ENCODE measurements around the gene PAXX. TPM values are rescaled to one million over a fixed set of nuclear protein-coding genes. Genes with fewer than 3 reads are reported as not detected.

Gene PAXX
- total and polyA plus RNA-seq, 9 of the 15 experiments (the other 6 are each of a cell fraction or from before 2014, with no cell fraction given), result 1.2 to 175 (median 38.5) TPM

- no peak for TF ChIP-seq ZBTB1 (CRISPR knock-in tag; IDR thresholded peaks at IDR 0.05; ENCODE audit: borderline replicate concordance, low read depth)
- TF ChIP-seq TCF15 (CRISPR knock-in tag; IDR thresholded peaks at IDR 0.05), result no peak
Observed at GRCh38 chr9:136982232-136983051, 9.8 kb upstream of the PAXX start, which contains the start of gene LCNL1 (continued).

- H3K27ac ChIP-seq (ENCODE audit: extremely low read depth, low read depth, low read length), result no peak overlapping the region
- DNase-seq (ENCODE audit: extremely low read depth in 1 of 4, low spot score in 3 of 4) (no peak), ATAC-seq (no peak), FAIRE-seq (no peak)
- H3K4me2 ChIP-seq (ENCODE audit: insufficient read depth, low read length), result no peak overlapping the region
- ChIA-PET CTCF (ENCODE audit: low intra/inter-chr PET ratio) (no interaction called here), POLR2A (interaction anchor here (0.6 kb wide), 1 partner anchor 146 kb away, joined by 3 read pairs; no protein-coding TSS in a partner anchor)
- no peak overlapping the region for H3K4me3 ChIP-seq
- WGBS (ENCODE audit: insufficient coverage, low coverage, missing lambda C conversion rate), result 61% methylated on average over 8 of the region's 9 CpGs
- H3K9me3 ChIP-seq (replicated peaks; ENCODE audit: control insufficient read depth, insufficient read depth, low read depth, low read length), result no peaks in the 10 kb centered on the region
- in situ Hi-C loops (cut with MboI), result no loop called here
- peak overlapping the region in 1 of 2 experiments; percentile 64; a peak in 2 of 4 replicates for H3K9ac ChIP-seq (ENCODE audit: insufficient read depth in 1 of 2, low read depth in 2 of 2, low read length in 2 of 2)
- no TSS peak for BruUV-seq (replicated peaks)
- intact Hi-C loops (cut with micrococcal nuclease), result no loop called here
- H3K27me3 ChIP-seq (ENCODE audit: control insufficient read depth in 2 of 2, insufficient read depth in 2 of 2, low read length in 2 of 2), result no peaks in the 10 kb centered on the region
- H2AFZ ChIP-seq (ENCODE audit: low read depth, low read length), result no peak overlapping the region
- TF ChIP-seq SETDB1 (IDR thresholded peaks at IDR 0.05; ENCODE audit: low read length) (no peak), MLLT1 (IDR thresholded peaks at IDR 0.05) (no peak), RBM15 (IDR thresholded peaks at IDR 0.05; ENCODE audit: insufficient read depth, low read length) (no peak), GATAD2B (IDR thresholded peaks at IDR 0.05; ENCODE audit: borderline replicate concordance) (no peak), SAP30 (IDR thresholded peaks at IDR 0.05; ENCODE audit: borderline replicate concordance, insufficient read depth, low read depth, low read length, poor library complexity, severe bottlenecking) (no peak)
- H3K9me1 ChIP-seq (ENCODE audit: control insufficient read depth, insufficient read depth, low read length), result no peaks in the 10 kb centered on the region
- no peaks in the 10 kb centered on the region for H3K79me2 ChIP-seq (ENCODE audit: control insufficient read depth, insufficient read depth, low read length)
- no peaks in the 10 kb centered on the region for H3K36me3 ChIP-seq (ENCODE audit: control insufficient read depth, insufficient read depth, low read length)
- H3K4me1 ChIP-seq (replicated peaks in 1 of 2; ENCODE audit: control insufficient read depth in 2 of 2, insufficient read depth in 2 of 2, low read length in 2 of 2), result peaks cover 9 to 72% of the 10 kb centered on the region in 2 experiments; a peak in 4 of 5 replicates
- H4K20me1 ChIP-seq (replicated peaks; ENCODE audit: control insufficient read depth, insufficient read depth, low read length), result no peaks in the 10 kb centered on the region
Observed at GRCh38 chr9:136983167-136983566, 9.1 kb upstream of the PAXX start.

All from K562 (cell line).